Anterior cingulate cortex (tissue), 58 donors: Measurements from ENCODE around the gene ATM.
"Not testable (repeated sequence)": the region's sequence is repeated elsewhere in the genome, so short reads cannot be mapped to it uniquely, and the experiment has no call there.

Experiments
- DNase-seq, 58 donors: peaks; one replicate each; lab custom pipeline; 2025; lab: John Stamatoyannopoulos, UW

ATM gene

DNA sequence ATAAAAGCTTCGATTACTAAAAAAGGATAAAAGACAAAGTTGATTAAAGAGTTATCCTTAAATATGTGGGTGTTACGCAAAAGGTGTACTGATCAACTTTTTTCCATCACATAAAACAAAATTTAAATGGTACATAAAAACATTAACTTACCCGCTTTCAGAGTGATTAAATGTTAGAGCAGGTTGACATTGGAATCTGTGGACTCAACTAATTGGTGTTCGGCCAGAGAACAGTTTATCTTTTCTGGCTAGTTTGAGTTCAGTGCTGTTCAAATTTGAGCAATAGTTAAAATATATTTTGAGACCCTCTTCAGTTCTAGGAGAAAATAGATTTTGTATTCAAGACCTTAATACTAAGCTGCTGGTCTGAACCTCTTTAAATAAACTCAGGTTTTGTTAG lies 56.1 kb downstream of the ATM start:
- no peak for DNase-seq

DNA sequence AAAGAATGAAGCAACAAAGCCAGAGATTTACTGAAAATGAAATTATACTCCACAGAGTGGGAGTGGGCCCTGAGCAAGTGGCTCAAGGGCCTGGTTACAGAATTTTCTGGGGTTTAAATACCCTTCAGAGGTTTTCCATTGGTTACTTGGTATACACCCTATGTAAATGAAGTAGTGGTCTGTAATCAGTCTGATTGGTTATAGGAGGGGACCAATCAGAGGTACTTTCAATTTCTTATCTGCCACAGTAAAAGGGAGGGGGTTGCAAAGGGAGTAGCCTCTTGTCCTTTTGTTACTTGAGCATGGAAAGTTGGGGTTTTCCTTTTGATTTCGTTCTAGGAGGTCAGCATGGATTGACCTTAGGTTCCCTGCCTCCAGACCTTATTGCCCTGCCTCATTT lies 63.5 kb downstream of the ATM start:
- DNase-seq = no peak

DNA sequence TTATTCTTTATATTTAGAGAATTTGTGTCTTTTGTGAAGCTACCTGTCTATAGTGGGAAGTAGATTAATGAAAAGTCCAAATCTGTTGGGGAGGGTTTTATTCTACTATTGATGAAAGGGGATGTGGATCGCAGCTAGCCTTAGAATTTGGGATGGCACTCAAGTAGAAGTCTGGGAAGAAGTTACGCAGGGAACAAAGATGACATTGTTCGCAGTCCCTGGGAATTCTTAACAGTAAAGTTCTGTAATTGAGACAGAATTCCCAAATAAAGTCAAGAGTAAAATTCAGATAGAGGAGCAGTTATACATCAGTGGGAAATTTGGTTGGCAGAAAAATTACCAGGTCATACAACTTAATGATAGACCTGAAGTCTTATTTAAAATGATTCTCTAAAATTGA lies 64.1 kb downstream of the ATM start:
- DNase-seq = no peak

DNA sequence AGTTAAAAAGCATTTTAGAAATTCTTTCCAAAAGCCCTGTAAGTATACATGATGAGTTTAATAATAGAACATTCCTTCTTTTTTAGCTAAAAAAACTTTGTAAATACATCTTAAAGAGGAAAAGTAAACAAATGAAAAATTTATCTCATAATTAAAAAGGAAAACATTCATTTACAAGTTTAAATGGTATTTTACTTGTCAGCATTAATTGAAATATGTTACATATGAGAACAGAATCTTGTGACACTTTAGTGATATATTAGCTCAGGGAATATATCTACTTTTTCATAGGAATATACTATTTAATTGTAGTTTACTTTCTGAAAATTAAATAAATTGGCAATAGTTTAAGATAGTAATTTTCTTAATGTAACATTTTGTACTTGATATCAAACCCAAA lies 66.2 kb downstream of the ATM start:
- DNase-seq = not testable (repeated sequence)

DNA sequence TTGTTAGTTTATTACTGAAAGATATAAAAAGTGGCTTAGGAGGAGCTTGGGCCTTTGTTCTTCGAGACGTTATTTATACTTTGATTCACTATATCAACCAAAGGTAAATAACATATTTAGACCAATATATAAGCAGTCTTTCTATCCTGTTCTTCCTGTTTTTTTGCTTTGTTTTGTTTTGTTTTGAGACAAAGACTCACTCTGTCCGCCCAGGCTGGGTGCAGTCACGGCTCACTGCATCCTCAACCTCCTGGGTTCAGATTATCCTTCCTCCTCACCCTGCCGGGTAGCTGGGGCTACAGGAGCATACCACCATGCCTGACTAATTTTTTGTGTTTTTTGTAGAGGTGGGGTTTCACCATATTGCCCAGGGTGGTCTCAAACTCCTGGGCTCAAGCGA lies 66.8 kb downstream of the ATM start:
- no peak for DNase-seq

DNA sequence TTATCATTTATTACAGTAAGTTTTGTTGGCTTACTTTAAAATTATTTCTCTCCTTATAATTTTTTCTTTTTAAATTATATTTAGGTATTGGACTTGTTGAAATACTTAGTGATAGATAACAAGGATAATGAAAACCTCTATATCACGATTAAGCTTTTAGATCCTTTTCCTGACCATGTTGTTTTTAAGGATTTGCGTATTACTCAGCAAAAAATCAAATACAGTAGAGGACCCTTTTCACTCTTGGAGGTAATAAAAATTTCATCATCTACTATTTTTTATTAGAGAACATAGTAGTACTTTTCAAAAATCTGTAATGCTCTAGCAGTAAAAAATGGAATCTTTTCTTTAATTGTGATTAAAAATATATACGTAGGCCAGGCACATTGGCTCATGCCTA lies 70.4 kb downstream of the ATM start:
- DNase-seq = no peak

DNA sequence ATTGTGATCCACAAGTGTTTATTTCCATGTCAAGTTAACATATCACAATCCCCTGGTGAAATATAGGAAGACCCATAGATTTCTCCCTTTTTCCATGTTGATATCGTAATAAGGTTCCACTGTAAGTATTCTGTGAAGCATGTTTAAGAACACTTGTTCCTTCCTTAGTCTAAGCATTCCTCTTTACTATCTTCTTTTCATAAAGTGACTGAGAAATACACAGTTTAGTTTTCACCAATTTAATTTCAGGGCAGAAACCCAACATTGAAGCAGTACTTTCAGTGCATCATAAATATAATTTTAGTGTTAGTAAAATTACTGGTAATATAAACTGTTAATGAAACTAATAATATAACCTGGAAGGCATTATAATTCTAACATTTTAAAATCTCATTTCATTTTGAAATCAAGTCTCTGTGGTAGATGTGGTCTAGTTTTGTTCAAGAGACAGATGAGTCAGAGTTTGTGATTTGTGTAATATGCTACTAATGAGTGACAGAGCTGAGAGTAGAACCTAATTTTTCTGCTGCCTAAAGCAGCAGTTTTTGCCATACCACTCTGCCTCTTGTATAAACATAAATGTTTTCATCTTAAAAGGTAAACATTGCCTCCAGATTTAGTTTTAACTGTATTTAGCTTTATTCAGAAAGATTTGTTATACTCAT lies 79.4 kb downstream of the ATM start:
- no peak for DNase-seq

DNA sequence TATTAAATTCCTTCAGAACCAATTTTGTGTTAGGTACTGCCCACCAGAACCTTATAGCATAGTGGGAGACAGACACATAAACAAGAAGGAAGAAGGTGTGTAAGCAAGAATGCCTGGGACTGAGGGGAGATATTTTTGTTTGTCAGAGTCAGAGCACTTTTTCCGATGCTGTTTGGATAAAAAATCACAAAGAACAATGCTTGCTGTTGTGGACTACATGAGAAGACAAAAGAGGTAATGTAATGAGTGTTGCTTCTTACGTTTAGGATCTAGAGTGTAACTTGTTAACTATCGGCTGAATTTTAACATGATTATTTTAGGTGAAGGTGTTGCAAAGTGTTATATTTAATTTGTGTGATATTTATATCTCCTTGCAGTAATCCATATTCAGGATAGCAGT lies 84.9 kb downstream of the ATM start:
- peak in 1 of 58 donors; percentile 4 for DNase-seq

DNA sequence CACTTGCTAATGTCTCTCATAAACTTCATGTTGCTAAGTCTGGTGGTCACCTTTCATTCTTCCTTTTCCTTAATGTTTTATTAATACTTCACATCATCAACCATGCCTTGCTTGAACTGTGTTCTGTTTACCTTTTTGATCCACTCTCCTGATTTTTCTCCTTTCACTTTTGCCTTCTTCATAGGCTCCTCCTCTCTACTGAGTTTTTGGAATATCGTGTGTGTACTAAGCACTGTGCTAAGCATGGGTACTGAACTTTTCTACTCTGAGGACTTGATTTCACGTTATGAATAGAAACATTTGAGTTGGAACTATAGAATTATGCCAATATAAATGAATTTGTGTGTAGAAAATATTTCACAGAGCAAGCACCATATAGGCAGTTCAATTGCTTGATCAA lies 90.6 kb downstream of the ATM start:
- no peak for DNase-seq

DNA sequence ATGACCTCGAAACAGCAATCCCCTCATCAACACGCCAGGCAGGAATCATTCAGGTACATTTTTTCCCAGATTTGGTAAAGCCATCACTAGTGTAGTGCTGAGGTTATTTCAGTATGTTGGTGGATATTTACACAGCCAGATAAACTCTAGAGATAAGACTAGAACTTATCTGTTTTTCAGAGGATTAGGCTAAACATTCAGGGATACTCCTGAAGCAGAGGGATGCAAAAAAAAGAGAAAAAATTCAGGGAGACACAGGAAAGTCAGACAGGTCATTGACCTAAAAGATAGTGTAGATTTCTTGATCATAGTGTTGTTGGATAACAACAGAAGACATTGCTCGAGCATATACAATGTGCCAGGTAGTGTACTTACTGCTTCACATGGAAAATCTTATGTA lies 93.2 kb downstream of the ATM start:
- DNase-seq = no peak

DNA sequence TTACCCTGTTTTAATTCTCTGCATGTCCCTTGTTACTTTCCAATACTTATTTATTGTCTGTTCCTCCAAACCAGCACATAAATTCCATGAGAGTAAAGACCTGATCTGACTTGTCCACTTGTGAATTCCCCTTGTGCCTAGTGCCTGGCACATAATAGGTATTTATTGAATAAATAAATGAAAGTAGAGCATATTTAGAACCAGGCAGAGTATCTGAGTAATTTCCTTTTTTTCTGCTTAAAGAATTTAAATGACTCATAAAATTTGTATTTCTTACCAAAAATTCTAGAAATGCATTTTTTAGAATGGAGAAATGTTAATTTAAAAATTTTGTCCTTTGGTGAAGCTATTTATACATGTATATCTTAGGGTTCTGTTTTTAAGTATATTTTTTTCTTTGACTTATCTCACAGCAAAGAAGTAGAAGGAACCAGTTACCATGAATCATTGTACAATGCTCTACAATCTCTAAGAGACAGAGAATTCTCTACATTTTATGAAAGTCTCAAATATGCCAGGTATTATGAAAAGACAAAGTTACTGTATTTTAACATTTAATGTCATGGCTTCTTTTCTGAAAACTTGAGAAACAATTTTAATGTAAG lies 96.8 kb downstream of the ATM start:
- no peak for DNase-seq

DNA sequence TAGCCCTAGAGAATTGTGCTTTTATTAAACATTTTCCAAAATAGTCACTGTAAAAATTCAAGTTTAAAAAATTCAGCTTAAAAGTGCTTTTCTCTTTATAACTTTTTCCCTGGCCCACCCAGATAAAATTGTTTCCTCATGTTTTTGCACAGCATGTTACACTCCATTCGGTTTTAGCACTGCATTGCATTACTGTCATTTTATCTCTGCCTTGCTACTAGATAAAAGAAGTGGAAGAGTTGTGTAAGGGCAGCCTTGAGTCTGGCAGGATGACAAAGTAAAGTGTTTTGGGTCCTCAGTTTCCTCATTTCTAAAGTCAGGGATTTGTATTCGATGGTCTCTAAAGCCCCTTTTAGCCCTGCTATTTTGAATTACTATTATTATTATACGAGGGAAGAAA lies 99.8 kb downstream of the ATM start:
- no peak for DNase-seq

DNA sequence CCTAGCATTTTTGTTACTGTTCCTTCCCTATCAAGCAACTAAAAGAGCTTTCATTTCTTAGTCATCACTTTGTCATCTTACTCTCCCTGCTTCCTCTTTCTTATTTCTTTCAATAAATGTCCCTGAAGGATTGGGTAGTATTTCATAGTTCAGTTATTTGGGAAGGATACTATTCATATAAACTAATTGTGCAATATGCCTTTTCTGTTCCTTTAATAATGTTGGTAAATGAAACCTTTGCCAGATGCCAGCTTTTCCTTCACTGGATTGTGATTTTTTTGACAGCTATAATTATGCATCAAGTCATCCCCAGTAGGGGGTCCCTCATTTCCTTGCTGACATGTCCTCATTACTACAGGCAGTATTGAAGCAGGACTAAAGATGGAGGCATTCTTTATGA lies 101.7 kb downstream of the ATM start:
- DNase-seq = no peak

DNA sequence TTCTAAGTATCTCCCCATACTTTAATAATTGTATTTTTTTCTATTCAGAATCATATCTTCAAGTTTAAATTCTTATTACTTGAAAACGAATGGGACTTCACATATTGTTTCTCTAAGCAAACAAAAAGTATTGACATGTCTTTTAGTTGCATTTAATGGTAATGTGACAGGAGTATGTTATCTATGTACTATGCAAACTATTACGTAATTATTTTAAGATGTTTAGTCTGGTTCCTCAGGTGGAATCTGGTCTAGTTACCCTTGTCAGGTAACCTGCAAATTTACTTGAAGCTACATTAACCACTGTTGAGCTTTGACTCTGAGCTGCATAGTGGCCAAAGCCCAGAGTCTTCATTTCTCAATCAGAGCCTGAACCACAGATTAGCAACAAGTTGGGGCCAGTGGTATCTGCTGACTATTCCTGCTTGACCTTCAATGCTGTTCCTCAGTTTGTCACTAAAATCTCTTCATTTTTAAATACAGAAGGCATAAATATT lies 110.6 kb downstream of the ATM start:
- no peak for DNase-seq

DNA sequence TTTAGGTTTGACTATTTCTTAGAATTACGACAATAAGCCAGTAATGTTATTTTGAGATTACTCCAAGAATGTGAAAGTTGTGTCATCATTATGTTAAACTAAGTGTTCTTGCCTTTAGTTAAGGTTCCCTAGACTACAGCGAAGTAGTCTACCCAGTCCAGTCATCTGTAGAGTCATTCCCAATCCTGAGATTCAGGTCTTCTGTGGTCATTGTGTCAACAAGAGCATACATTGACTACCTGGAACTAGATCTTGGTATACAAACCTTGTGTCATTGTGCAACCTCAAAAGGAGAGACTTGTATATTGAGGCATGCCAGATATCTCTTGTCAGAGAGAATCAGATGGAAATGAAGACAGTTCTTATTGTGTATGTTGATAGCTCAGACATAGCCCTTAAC lies 115.9 kb downstream of the ATM start:
- no peak for DNase-seq

DNA sequence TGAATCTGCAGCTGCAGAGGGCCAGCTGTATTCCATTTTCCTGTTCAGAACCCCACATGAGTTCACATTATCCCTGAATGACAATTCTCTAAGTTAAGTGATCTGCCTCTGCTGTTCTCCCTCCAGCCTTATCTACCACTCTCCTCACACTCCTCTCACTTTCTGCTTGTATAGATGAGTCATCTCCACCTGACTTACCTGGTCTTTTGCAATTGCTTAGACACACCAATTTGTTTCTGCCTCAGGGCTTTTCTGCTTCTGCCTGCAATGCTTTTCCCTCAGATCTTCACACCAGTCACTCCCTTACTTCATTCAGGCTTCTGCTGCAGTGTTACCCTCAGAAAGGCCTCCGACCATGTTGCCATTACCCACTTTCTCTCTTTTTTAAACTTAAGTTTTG lies 118.1 kb downstream of the ATM start:
- no peak for DNase-seq

DNA sequence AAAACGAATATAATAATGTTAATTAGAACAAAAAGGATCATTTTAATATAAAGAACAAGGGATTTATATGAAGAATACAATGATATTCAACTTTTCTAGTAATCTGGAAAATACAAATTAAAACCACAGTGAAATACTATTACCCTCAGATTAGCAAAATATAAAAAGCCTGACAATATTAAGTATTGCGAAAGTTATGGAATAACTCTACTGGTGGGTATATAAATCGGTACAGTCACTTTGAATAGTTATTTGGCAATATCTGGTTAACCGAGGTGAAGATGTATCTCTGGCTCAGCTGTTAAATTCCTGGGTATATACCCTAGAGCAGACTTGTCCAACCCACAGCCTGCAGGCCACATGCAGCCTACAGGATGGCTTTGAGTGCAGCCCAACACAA lies 118.8 kb downstream of the ATM start:
- no peak for DNase-seq

DNA sequence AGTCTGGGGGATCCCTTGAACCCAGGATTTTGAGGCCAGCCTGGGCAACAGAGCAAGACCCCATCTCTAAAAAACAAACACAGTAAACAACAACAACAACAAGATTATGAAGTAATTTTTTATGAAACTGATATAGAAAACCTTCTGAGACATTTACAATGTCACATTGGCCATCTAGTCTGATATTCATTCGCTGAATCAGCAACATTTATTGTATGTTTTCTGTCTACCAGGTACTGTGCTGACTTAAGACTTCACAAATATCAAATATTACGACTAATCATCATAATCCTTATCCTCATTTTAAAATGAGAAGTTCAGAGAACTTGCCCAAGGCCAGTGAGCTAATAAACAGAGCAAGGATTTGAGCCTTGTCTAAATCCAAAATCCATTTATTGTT lies 120.8 kb downstream of the ATM start:
- no peak for DNase-seq

DNA sequence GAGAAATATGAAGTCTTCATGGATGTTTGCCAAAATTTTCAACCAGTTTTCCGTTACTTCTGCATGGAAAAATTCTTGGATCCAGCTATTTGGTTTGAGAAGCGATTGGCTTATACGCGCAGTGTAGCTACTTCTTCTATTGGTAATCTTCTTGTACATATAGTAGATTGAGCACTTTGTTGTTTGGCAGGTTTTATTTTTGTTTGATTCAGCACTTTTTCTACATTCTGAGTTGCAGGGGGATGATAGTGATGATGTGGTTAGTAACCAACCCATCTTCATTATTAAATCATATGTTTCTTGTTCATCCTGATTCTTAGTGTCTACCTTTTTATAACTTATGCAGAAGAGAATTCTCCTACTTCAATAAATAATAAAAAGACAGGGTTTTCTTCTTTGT lies 122.9 kb downstream of the ATM start:
- no peak for DNase-seq

DNA sequence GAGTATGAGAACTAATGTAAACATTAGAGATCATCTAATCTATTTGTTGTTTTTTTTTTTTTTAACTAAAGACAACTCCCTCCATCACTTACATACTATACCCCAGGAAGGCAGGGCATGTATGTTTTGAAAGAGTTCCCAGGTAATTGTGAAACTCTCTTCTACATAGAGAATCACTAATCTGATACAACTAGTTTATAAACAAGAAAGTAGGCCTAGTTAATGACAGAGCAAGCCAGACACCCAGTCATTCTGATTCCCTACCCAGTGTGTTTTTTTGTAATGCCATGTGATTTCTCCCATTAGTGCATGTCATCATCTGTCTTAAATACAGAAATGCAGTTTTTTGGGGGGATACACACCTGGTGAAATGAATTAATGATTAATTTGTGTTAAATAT lies 123.6 kb downstream of the ATM start:
- no peak for DNase-seq

DNA sequence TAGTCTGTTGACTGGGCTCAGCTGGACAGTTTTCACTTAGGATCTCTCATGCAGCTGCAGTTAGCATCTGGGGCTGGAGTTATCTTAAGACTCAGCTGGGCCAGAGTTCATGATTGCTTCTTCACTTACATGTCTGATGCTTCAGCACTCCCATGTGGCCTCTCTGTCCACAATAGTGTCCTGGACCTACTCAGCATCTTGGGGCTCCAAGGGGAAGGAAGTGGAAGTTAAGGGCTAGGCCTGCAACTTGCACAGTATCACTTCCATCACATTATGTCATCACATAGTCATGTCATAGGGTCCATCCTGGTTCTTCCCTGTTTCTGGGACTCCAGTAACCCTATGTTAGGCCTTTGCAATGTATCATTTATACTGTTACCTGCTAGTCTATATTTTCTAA lies 128.6 kb downstream of the ATM start:
- no peak for DNase-seq

DNA sequence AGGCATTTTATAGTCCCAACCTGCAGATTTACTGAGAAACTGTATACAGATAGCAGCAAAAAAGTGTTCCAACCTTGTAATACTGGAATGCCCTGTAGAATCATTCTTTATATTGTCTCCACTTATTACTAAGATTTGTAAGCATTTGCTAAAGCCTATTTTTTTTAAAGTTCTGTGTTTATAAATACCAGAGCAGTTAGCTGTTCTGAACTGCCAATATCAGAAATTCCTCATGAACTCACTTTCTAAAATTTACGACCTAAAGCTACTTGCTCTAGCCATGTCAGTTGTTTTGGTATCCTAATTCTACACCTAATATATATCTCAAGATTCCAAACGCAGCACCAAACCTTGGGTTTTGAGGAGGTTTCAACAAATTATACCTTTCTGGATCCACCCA lies 141.3 kb downstream of the ATM start:
- DNase-seq = no peak

DNA sequence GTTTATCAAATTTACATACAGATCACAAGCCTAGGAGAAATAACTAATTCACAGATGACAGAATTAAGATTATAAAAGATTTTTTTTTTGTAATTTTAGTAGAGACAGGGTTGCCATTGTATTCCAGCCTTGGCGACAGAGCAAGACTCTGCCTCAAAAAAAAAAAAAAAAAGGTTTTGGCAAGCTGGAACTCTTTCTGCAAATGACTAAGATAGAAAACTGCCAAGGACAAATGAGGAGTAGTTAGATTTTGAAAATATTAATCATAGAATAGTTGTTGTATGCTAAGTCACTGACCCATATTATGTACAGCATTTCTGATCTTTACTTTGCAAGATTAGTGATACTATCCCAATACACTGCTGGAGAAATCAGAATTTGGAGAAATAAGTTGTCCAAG lies 145.3 kb downstream of the ATM start:
- no peak for DNase-seq
